ENCODE results near the gene DKC1. TPM values are rescaled to one million over a fixed set of nuclear protein-coding genes. Genes with fewer than 3 reads are reported as not detected.
"Not testable (repeated sequence)": the region's sequence is repeated elsewhere in the genome, so short reads cannot be mapped to it uniquely, and the experiment has no call there.

DKC1 gene
- total RNA-seq, 1 donor from 2014 or later = 150 TPM

GRCh38 chrX:154804261-154804956, 41.7 kb downstream of the DKC1 start:
- H3K36me3 Mint-ChIP-seq (ENCODE audit: low read depth) = peaks cover 3% of the 10 kb centered on the region
- peak overlapping the region; percentile 72 for H3K4me3 Mint-ChIP-seq (ENCODE audit: low read depth)
- H3K27ac Mint-ChIP-seq = peak overlapping the region; percentile 53
- no peak for DNase-seq (ENCODE audit: low spot score)
- intact Hi-C loops (cut with micrococcal nuclease) = loop anchor here (2.0 to 5.0 kb wide), 2 partner anchors 42 to 87 kb away; partner anchors contain the start of gene DKC1
- no peaks in the 10 kb centered on the region for H3K27me3 Mint-ChIP-seq (ENCODE audit: low read depth)
- peaks cover 15% of the 10 kb centered on the region for H3K9me3 Mint-ChIP-seq
- H3K4me1 Mint-ChIP-seq (ENCODE audit: low read depth) = peaks cover 42% of the 10 kb centered on the region

GRCh38 chrX:154804957-154805695, 42.5 kb downstream of the DKC1 start, which contains the start of gene MPP1:
MPP1 (minus strand) TSS chrX:154805485; CDS start chrX:154805373, 112 bp downstream.
- intact Hi-C loops (cut with micrococcal nuclease) = loop anchor here (2.0 to 5.0 kb wide), 2 partner anchors 42 to 88 kb away; partner anchors contain the start of gene DKC1
- peak; percentile 75 for DNase-seq (ENCODE audit: low spot score)

GRCh38 chrX:154805696-154806091, 43.0 kb downstream of the DKC1 start:
- H3K27me3 Mint-ChIP-seq (ENCODE audit: low read depth) = no peaks in the 10 kb centered on the region
- DNase-seq (ENCODE audit: low spot score) = no peak
- H3K4me3 Mint-ChIP-seq (ENCODE audit: low read depth) = peak overlapping the region; percentile 82
- peaks cover 3% of the 10 kb centered on the region for H3K36me3 Mint-ChIP-seq (ENCODE audit: low read depth)
- H3K27ac Mint-ChIP-seq = peak overlapping the region; percentile 72
- intact Hi-C loops (cut with micrococcal nuclease) = loop anchor here (2.0 kb wide), 1 partner anchor 43 kb away; the partner anchor contains the start of gene DKC1
- H3K9me3 Mint-ChIP-seq = peaks cover 15% of the 10 kb centered on the region
- peaks cover 30% of the 10 kb centered on the region for H3K4me1 Mint-ChIP-seq (ENCODE audit: low read depth)

More at GRCh38 chrX:154804957-154805695, 42.5 kb downstream of the DKC1 start, which contains the start of gene MPP1:
- peaks cover 15% of the 10 kb centered on the region for H3K9me3 Mint-ChIP-seq
- H3K4me3 Mint-ChIP-seq (ENCODE audit: low read depth) = peak within 1 kb of the TSS; percentile 82
- peak within 1 kb of the TSS; percentile 72 for H3K27ac Mint-ChIP-seq
- peaks cover 36% of the 10 kb centered on the region for H3K4me1 Mint-ChIP-seq (ENCODE audit: low read depth)
- H3K36me3 Mint-ChIP-seq (ENCODE audit: low read depth) = peaks cover 3% of the 10 kb centered on the region
- no peaks in the 10 kb centered on the region for H3K27me3 Mint-ChIP-seq (ENCODE audit: low read depth)

GRCh38 chrX:154806837-154807501, 44.3 kb downstream of the DKC1 start:
- DNase-seq (ENCODE audit: low spot score) = no peak
- Mint-ChIP-seq H3K27me3 (ENCODE audit: low read depth) (no peaks in the 10 kb centered on the region), H3K36me3 (ENCODE audit: low read depth) (peaks cover 3% of the 10 kb centered on the region), H3K4me1 (ENCODE audit: low read depth) (peaks cover 22% of the 10 kb centered on the region), H3K9me3 (peaks cover 15% of the 10 kb centered on the region), H3K27ac (no peak overlapping the region), H3K4me3 (ENCODE audit: low read depth) (no peak overlapping the region)
- intact Hi-C loops (cut with micrococcal nuclease) = no loop called here

GRCh38 chrX:154809939-154810665, 47.4 kb downstream of the DKC1 start:
- H3K27me3 Mint-ChIP-seq (ENCODE audit: low read depth) = peaks cover 12% of the 10 kb centered on the region
- DNase-seq (ENCODE audit: low spot score) = no peak
- peaks cover 3% of the 10 kb centered on the region for H3K36me3 Mint-ChIP-seq (ENCODE audit: low read depth)
- no peak overlapping the region for H3K27ac Mint-ChIP-seq
- H3K9me3 Mint-ChIP-seq = peaks cover 15% of the 10 kb centered on the region
- peaks cover 11% of the 10 kb centered on the region for H3K4me1 Mint-ChIP-seq (ENCODE audit: low read depth)
- H3K4me3 Mint-ChIP-seq (ENCODE audit: low read depth) = no peak overlapping the region
- intact Hi-C loops (cut with micrococcal nuclease) = no loop called here

- Mint-ChIP-seq H3K4me3 (ENCODE audit: low read depth) (no peak overlapping the region), H3K9me3 (peaks cover 13% of the 10 kb centered on the region)
These were observed 49.9 kb downstream of the DKC1 start for GRCh38 chrX:154812341-154813101.

GRCh38 chrX:154813801-154814200, 51.1 kb downstream of the DKC1 start:
- Mint-ChIP-seq H3K27me3 (ENCODE audit: low read depth) (peaks cover 14% of the 10 kb centered on the region), H3K36me3 (ENCODE audit: low read depth) (no peaks in the 10 kb centered on the region), H3K9me3 (peaks cover under 1% of the 10 kb centered on the region), H3K4me1 (ENCODE audit: low read depth) (peaks cover 11% of the 10 kb centered on the region), H3K4me3 (ENCODE audit: low read depth) (no peak overlapping the region), H3K27ac (no peak overlapping the region)
- intact Hi-C loops (cut with micrococcal nuclease) = no loop called here
- DNase-seq (ENCODE audit: low spot score) = no peak

More at GRCh38 chrX:154812341-154813101, 49.9 kb downstream of the DKC1 start:
- no peaks in the 10 kb centered on the region for H3K36me3 Mint-ChIP-seq (ENCODE audit: low read depth)
- H3K27ac Mint-ChIP-seq = no peak overlapping the region
- H3K4me1 Mint-ChIP-seq (ENCODE audit: low read depth) = peaks cover 11% of the 10 kb centered on the region
- intact Hi-C loops (cut with micrococcal nuclease) = no loop called here
- peaks cover 14% of the 10 kb centered on the region for H3K27me3 Mint-ChIP-seq (ENCODE audit: low read depth)
- DNase-seq (ENCODE audit: low spot score) = no peak

GRCh38 chrX:154815274-154815818, 52.7 kb downstream of the DKC1 start:
- no peak for DNase-seq (ENCODE audit: low spot score)
- intact Hi-C loops (cut with micrococcal nuclease) = no loop called here
- H3K27ac Mint-ChIP-seq = no peak overlapping the region
- no peaks in the 10 kb centered on the region for H3K9me3 Mint-ChIP-seq
- peaks cover 8% of the 10 kb centered on the region for H3K4me1 Mint-ChIP-seq (ENCODE audit: low read depth)
- H3K4me3 Mint-ChIP-seq (ENCODE audit: low read depth) = no peak overlapping the region
- no peaks in the 10 kb centered on the region for H3K36me3 Mint-ChIP-seq (ENCODE audit: low read depth)
- H3K27me3 Mint-ChIP-seq (ENCODE audit: low read depth) = peaks cover 17% of the 10 kb centered on the region

GRCh38 chrX:154816326-154816898, 53.7 kb downstream of the DKC1 start:
- not testable (repeated sequence) for H3K36me3 Mint-ChIP-seq (ENCODE audit: low read depth); DNase-seq (ENCODE audit: low spot score); H3K4me3 Mint-ChIP-seq (ENCODE audit: low read depth)

GRCh38 chrX:154817048-154817618, 54.5 kb downstream of the DKC1 start:
- H3K36me3 Mint-ChIP-seq (ENCODE audit: low read depth); DNase-seq (ENCODE audit: low spot score); H3K9me3 Mint-ChIP-seq; H3K4me3 Mint-ChIP-seq (ENCODE audit: low read depth); H3K27ac Mint-ChIP-seq; intact Hi-C loops (cut with micrococcal nuclease); H3K4me1 Mint-ChIP-seq (ENCODE audit: low read depth): not testable (repeated sequence)
- H3K27me3 Mint-ChIP-seq (ENCODE audit: low read depth) = peaks cover 17% of the 10 kb centered on the region

More at GRCh38 chrX:154816326-154816898, 53.7 kb downstream of the DKC1 start:
- H3K9me3 Mint-ChIP-seq; H3K27ac Mint-ChIP-seq; intact Hi-C loops (cut with micrococcal nuclease); H3K4me1 Mint-ChIP-seq (ENCODE audit: low read depth): not testable (repeated sequence)
- H3K27me3 Mint-ChIP-seq (ENCODE audit: low read depth) = peaks cover 18% of the 10 kb centered on the region

All from activated T-helper 2 cell treated with anti-CD3 and anti-CD28 coated beads, Interferon-gamma antibody, Interleukin-2, Interleukin-4, amounts not matched to agents 10 μg/mL and 5 μg/mL and 100 μg/mL, durations not matched to agents 14 hours and 24 hours and 36 hours (primary cell).